Measurements from ENCODE around the gene FRMPD2.
"Not testable (repeated sequence)": the region's sequence is repeated elsewhere in the genome, so short reads cannot be mapped to it uniquely, and the experiment has no call there.

Gene FRMPD2

GRCh38 chr10:48205918-48206317 lies 68.6 kb downstream of the FRMPD2 start:
- DNase-seq (ENCODE audit: low read depth): no peak

GRCh38 chr10:48199580-48200377 lies 74.7 kb downstream of the FRMPD2 start:
- no peak for DNase-seq (ENCODE audit: low read depth)

DNA sequence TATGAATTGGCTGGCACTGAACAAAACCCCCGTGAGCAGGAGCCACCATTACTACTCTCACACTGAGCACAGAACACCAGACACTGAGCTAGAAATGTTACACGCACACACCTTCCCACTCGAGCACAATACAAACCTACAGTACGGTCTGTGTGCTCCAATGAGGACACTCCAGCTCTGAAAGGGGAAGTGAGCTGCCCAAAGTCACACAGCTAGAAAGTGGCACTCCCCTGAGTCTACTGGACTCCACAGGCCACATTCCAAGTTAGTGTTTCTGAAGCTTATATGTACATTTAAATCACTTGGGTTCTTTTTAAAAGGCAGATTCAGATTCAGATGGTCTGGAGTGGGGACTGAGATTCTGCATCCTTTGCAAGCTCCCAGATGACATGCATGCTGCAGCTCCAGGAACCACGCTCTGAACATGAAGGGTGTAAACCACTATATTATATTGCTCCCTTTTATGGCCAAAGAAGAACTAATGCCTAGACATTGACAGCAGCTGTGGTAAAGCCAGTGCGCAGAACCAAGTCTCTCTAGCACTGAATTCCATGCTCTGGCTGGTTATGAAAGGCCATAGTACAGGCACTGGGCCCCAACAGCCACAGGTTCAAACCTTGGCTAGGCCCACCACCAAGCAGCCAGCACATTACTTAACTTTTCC lies 77.1 kb downstream of the FRMPD2 start:
- DNase-seq (ENCODE audit: low read depth): no peak

GRCh38 chr10:48195803-48196202 lies 78.7 kb downstream of the FRMPD2 start:
- DNase-seq (ENCODE audit: low read depth): no peak

DNA sequence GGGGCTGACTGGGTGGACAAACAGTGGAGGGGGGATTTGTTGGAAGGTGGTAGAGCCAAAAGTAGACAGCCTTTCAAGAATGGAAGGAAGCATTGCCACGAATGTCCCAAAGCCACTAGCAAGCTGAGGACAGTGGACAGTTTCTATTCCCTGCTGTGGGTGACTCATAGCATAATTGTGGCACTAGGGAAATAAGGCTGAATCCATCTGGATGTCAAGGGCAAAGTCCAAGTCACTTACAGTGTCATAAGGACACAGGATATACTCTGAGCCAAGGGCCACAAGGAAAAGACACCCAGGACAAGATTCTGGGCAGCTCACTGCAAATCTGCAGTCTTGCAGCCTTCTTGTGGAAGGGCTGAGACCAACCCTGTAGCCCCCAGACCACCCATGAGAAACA lies 79.7 kb downstream of the FRMPD2 start:
- no peak for DNase-seq (ENCODE audit: low read depth)

GRCh38 chr10:48193556-48193955 lies 80.9 kb downstream of the FRMPD2 start:
- no peak for DNase-seq (ENCODE audit: low read depth)

GRCh38 chr10:48192881-48193450 lies 81.5 kb downstream of the FRMPD2 start:
- no peak for DNase-seq (ENCODE audit: low read depth)

DNA sequence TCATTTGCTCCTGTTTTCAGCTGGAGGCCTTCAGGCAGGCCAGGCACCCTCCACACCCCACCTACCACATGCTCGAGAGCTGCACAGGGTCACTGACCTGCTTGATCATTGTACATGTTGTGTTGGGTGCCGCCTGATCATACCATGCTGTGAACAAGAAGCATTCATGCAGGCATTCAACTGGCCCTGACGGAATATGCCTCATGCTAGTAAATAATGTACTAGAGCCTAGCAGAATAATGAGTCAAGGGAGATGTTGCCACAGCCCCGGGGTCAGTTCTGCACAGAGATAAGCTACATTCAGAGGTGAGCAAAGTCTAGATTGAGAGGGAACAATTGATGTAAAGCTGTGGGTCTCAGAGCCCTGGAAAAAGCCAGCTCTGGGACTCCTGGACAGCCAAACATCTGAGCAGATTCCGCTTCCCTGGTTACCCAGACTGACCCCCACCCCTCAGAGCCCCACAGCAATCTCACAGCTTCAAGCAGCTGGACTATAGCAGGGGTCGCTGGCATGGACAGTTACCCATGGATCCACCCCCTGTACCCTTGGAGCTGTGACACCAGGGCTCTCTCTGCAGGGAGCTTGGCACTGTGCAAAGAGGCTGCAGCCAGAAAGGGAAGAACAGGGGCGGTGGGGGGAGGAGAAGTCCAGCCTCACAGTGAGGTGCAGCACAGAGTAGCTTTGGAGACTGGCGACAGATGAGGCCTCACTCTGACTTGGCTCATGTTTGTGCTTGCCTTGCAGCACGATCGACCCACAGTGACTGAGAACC lies 86.6 kb downstream of the FRMPD2 start:
- DNase-seq (ENCODE audit: low read depth): no peak

DNA sequence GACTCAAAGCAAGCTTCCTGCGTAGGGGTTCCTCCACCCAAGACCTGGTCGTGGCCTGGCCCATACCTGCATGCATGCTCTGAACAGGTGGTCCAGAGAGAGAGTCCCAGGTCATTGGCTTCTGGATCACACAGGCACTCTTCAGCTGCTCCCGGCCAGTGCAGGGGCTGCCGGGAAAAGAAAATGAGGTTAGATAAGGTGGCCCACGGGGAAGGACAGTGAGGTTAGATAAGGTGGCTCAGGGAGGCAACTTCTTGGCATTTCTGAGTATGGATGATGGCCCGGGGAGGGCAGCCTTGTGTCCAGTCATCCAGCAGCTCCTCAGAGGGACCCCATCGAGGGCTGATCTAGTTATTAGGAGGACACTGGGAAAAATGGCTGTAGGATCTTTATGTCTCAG lies 87.4 kb downstream of the FRMPD2 start:
- no peak for DNase-seq (ENCODE audit: low read depth)

DNA sequence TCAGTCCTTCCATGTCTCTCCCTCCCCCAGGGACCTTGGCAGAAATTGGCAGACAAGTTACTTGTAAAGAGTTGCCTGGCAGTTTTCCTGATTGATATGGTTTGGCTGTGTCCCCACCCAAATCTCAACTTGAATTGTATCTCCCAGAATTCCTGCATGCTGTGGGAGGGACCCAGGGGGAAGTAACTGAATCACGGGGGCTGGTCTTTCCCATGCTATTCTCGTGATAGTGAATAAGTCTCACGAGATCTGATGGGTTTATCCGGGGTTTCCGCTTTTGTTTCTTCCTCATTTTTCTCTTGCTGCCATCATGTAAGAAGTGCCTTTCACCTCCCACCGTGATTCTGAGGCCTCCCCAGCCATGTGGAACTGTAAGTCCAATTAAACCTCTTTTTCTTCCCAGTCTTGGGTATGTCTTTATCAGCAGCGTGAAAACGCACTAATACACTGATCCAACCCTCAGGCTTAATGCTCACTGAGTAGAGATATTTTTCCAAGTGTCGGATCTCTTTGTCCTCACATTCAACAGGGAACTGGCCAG lies 88.2 kb downstream of the FRMPD2 start:
- not testable (repeated sequence) for DNase-seq (ENCODE audit: low read depth)

- no peak for DNase-seq (ENCODE audit: low read depth)
Measured at GRCh38 chr10:48184224-48184623, 90.3 kb downstream of the FRMPD2 start.

DNA sequence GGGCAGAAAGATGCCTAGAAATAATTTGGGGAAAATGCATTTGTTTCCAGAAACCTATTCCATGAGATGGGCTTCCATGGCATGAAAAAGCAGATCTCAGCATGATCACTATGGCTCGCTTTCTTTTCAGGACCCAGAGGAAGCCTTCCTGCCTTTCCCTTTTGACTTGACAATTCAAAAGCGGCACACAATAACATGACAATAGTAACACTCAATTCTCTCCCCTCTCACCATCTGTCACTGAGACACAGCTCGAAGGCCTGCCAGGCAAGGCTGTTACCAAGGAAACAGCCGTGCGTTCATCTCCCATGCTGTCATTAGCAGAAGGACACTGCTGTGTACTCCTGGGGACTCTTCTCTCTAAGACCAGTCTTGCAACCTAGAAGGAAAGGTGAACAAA lies 101.8 kb downstream of the FRMPD2 start:
- DNase-seq (ENCODE audit: low read depth): not testable (repeated sequence)

- not testable (repeated sequence) for DNase-seq (ENCODE audit: low read depth)
Measured at GRCh38 chr10:48160670-48161069, 113.8 kb downstream of the FRMPD2 start.

GRCh38 chr10:48160163-48160562 lies 114.3 kb downstream of the FRMPD2 start:
- not testable (repeated sequence) for DNase-seq (ENCODE audit: low read depth)

DNA sequence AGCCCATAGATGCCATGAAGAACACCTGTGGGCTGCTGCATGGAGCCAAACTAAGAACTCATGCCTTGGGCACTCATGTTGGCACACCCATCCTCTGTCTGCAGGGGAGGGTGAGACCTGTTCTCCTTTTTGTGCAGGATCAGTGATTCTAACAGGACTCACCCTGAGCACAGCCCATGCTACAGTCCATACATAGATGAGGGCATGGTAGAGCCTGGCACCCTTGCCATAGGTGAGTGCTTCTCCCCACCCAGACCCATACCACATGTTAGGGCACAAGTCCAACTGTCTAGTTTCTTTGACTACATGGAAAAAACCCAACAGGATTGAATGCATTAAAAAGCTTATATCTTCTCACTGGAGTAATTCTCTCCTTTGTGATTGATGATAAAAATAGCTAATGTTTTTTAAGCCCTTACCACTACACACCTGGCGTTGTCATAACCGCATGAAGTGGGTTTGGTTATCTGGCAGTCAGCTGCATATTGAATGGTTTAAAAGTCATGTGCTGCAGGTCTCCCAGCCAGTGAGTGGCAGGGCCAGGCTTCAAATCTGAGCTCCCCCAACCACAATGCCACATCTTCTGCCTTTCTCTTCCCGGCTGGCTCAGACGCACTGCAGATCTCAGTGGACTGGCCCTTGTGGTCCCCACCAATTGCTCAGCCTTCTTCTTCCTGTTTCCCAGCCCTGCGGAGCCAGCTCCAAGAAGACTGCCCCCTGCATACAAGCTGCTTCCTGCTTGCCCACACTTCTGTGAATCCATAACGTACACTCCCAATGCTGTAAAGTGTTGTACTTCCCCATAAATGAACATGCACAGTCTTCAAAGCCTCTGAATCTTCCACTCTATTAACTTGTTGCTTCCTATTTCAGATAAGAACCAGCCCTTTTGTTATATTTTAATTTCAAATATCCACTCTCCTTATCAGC lies 120.0 kb downstream of the FRMPD2 start:
- not testable (repeated sequence) for DNase-seq (ENCODE audit: low read depth)

GRCh38 chr10:48147643-48148042 lies 126.9 kb downstream of the FRMPD2 start:
- not testable (repeated sequence) for DNase-seq (ENCODE audit: low read depth)

GRCh38 chr10:48143721-48144642 lies 130.5 kb downstream of the FRMPD2 start:
- DNase-seq (ENCODE audit: low read depth): not testable (repeated sequence)

DNA sequence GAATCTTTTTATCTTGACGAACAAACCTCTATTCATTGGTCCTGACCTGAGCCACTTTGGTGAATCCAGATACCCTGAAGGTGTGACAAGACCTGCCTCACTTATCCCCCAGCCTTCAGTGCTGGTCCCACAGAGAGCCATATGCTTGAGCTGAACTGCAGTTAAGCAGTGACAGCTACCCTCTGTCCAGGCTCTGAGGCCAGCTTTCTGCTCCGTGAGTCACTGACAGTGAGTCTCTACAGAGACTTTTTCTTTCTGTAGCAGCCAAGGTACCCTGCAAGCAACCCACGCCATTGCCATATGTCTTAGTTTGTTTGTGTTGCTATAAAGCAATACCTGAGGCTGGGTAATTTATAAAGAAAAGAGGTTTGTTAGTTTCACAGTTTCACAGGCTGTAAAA lies 133.5 kb downstream of the FRMPD2 start:
- DNase-seq (ENCODE audit: low read depth): not testable (repeated sequence)

DNA sequence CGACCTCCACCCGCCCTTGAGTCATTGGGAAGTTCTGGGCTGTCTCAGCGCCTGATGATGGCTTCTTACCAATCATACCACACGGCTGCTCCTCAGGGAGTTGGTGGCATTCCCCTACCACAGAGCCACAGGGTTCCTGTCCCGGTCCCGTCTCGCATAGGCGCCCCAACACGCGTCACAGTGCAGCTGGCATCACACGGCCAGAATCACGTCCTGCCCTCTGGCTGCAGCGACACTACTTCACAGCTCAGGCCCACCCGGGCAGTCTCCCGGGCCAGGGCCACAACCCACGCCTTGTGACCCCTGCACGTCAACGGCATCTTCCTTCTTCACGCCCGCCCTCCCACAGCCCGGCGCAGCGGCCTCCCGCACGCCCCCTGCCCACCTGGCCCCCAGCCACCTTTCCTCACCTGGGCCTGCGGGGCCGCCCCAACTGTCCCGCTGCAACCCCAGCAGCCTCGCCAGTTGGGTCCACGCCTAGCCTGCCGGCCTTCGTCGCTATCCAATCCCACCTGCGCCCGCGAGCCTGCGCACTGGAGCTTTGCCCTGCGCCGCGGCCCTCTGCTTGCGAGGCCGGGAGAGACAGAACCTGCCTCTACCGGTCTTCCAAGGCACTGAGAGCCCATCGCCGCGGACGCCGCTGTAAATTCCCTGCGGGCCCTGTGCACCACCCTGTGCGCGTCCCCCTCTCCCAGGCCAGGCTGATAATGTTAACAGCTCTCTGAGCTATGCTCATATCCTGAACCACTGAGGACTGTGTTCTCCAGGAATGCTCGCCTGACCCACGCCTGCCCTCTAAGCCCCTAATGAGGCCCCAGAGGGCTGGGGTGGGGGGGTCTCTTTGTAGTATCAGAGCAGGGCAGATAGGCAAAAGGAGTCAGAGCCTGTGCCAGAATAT lies 134.3 kb downstream of the FRMPD2 start:
- not testable (repeated sequence) for DNase-seq (ENCODE audit: low read depth)

Data from activated T-helper 1 cell treated with Interleukin-2 at 50 U/mL for 16 hours (primary cell).